Lung (tissue), 12 donors: ENCODE data around the gene RSPH9. TPM values are rescaled to one million over a fixed set of nuclear protein-coding genes. Genes with fewer than 3 reads are reported as not detected.

ENCODE experiments used
- ATAC-seq: fragments of 200-7000 bp; cut with Tn5 transposase; one replicate; pipeline ENCODE4 v1.9.1; 2020; ENCODE audit warnings: moderate number of reproducible peaks; ENCODE audit not compliant: insufficient read depth, low FRiP score
- DNase-seq, 3 donors: peaks; one replicate each; pipeline ENCODE4 v3.0.0-alpha.2; 2013 to 2017
- H3K27ac ChIP-seq, 2 donors: one replicate each; pipeline ENCODE4 v1.5.1; 2013; ENCODE audit warnings: mild to moderate bottlenecking in 2 of 2, moderate library complexity in 2 of 2, control low read depth in 1 of 2, inconsistent platforms in 1 of 2, low read depth in 1 of 2, low read length in 1 of 2
- H3K27me3 ChIP-seq, 3 donors: one replicate each; pipeline ENCODE4 v1.5.1; 2013; ENCODE audit warnings: low read length in 2 of 3; ENCODE audit not compliant: control insufficient read depth in 3 of 3, insufficient read depth in 3 of 3
- H3K36me3 ChIP-seq, 4 donors: one replicate each; pipeline ENCODE4 v1.5.1; 2013; ENCODE audit warnings: low read length in 4 of 4, mild to moderate bottlenecking in 1 of 4, moderate library complexity in 1 of 4; ENCODE audit not compliant: control insufficient read depth in 4 of 4, insufficient read depth in 4 of 4
- H3K4me1 ChIP-seq, 5 donors: one replicate each; pipeline ENCODE4 v1.5.1; 2013; ENCODE audit warnings: low read length in 5 of 5, mild to moderate bottlenecking in 2 of 5, moderate library complexity in 1 of 5; ENCODE audit not compliant: control insufficient read depth in 5 of 5, insufficient read depth in 5 of 5
- H3K4me3 ChIP-seq: one replicate; pipeline ENCODE4 v1.5.1; 2013; ENCODE audit warnings: mild to moderate bottlenecking, control low read depth, moderate library complexity
- H3K9ac ChIP-seq, 2 donors: one replicate each; pipeline ENCODE4 v1.5.1; 2013; ENCODE audit warnings: low read length in 2 of 2, control low read depth in 1 of 2; ENCODE audit not compliant: insufficient read depth in 1 of 2
- H3K9me3 ChIP-seq, 4 donors: one replicate each; pipeline ENCODE4 v1.5.1; 2013; ENCODE audit warnings: low read length in 3 of 4, mild to moderate bottlenecking in 1 of 4, moderate library complexity in 1 of 4; ENCODE audit not compliant: control insufficient read depth in 4 of 4, insufficient read depth in 3 of 4
- CTCF ChIP-seq: IDR thresholded peaks from 2 replicates; pipeline ENCODE4 v1.5.1; 2012; ENCODE audit warnings: mild to moderate bottlenecking; ENCODE audit errors: control extremely low read depth, extremely low read depth
- WGBS, 2 donors: extraction: QIAGEN DNeasy Blood & Tissue Kit; methylation state at CpG; one replicate each; pipeline ENCODE4 v1.1.7; 2013; 5-methylcytosine and 5-hydroxymethylcytosine counted together
- polyA plus RNA-seq, 2 donors: library from polyadenylated mRNA; stranded (reverse); fragments of 200-250 nt; gene quantifications; one replicate each; pipeline ENCODE4 v1.2.1, GENCODE V29; 2013
- total RNA-seq, 2 donors: library from RNA; depleted of rRNA in 1 of 2; stranded (reverse); fragments of >200 nt in 1 of 2; gene quantifications; one replicate each; pipeline ENCODE4 v1.2.1, GENCODE V29; 2014 to 2021
- donor health status: control.
- donor health status: control.
- donor health status: Bipolar disorder and iron deficiency.
- donor health status: healthy.
- donor health status: DM: yes; HTN: yes; CAD: no.

Gene RSPH9
- total and polyA plus RNA-seq, 4 donors: 1.7 to 6.4 (median 4.6) TPM

DNA sequence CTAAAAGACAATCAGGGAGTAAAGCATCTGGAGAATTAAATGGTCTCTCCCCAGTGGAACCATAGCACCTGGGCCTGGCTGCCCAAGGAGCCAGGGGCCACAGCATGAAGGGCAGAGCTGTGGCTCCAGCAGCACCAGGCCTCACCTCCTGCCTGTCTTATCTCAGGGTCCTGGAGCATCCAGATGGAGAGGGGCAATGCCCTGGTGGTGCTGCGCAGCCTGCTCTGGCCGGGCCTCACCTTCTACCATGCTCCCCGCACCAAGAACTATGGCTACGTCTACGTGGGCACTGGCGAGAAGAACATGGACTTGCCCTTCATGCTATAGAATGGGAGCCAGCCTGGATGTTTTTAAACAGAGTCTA is 25.8 kb downstream of the RSPH9 start:
- H3K27me3 ChIP-seq: no peaks in the 10 kb centered on the region
- H3K36me3 ChIP-seq: peaks cover 9 to 39% (median 24%) of the 10 kb centered on the region in 4 donors
- DNase-seq (no peak), ATAC-seq (no peak)
- 97 to 99% methylated on average over 6 of the region's 6 CpGs for WGBS, 2 donors
- no peak overlapping the region for H3K9ac ChIP-seq
- peaks cover 2 to 80% (median 37%) of the 10 kb centered on the region in 5 donors for H3K4me1 ChIP-seq
- no peaks in the 10 kb centered on the region for H3K9me3 ChIP-seq
- TF ChIP-seq CTCF: no peak
- H3K27ac ChIP-seq: no peak overlapping the region
- no peak overlapping the region for H3K4me3 ChIP-seq

DNA sequence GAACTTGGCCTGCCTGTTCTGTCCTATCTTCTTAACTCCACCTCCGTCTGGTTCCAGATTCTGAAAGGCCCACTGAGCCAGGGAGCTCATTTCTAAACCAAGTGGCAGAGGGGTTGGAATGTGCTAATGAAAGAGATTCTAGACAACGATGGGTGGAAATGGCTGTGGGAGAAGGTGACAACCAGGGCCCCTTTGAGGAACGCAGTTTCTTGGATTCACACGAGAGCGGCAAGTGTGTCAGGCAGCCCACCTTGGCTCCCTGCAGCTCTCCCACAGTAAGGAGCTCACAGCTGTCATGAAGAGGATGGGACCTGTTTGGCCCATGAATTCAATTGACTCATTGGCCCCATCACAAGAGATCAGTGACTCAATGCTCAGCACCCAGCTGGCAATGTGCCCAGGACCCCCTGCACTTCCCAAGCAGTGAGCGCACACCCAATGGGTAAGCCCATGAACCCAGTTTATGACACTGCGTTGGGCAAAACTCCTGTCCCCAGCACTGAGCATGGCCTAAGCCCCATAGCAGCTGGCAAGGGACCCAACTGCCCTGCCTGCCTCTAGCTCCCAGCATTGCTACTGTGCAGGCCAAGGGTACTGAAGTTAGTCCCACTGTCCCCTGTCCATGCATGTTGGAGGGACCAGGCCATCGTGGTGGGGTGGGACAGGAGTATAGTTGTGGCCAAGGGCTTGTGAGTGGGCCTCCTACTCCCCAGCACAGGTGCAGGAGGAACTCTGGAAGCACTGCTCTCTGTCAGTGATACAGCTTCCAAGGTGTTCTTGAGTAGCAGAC is 26.4 kb downstream of the RSPH9 start:
- H3K9me3 ChIP-seq: no peaks in the 10 kb centered on the region
- ATAC-seq (no peak), DNase-seq (no peak)
- H3K4me1 ChIP-seq: peaks cover 2 to 80% (median 37%) of the 10 kb centered on the region in 5 donors
- no peak for TF ChIP-seq CTCF
- H3K27ac ChIP-seq: no peak overlapping the region
- 93 to 96% methylated on average over 8 of the region's 8 CpGs for WGBS, 2 donors
- peaks cover 9 to 40% (median 26%) of the 10 kb centered on the region in 4 donors for H3K36me3 ChIP-seq
- H3K27me3 ChIP-seq: no peaks in the 10 kb centered on the region
- no peak overlapping the region for H3K9ac ChIP-seq
- H3K4me3 ChIP-seq: no peak overlapping the region

- Histone ChIP-seq H3K36me3 (peaks cover 15 to 45% (median 27%) of the 10 kb centered on the region in 4 donors), H3K9me3 (no peaks in the 10 kb centered on the region)
- no peak for TF ChIP-seq CTCF
Observed at GRCh38 chr6:43671801-43672690, 27.2 kb downstream of the RSPH9 start.

More at GRCh38 chr6:43671801-43672690, 27.2 kb downstream of the RSPH9 start:
- peaks cover 2 to 78% (median 37%) of the 10 kb centered on the region in 5 donors for H3K4me1 ChIP-seq
- 84 to 85% methylated on average over 16 of the region's 16 CpGs for WGBS, 2 donors
- H3K27me3 ChIP-seq: no peaks in the 10 kb centered on the region
- H3K9ac ChIP-seq: no peak overlapping the region
- no peak overlapping the region for H3K4me3 ChIP-seq
- ATAC-seq (no peak), DNase-seq (peak; percentile 55 to 84 (median 80))
- peak overlapping the region in 1 of 2 donors; percentile 6 for H3K27ac ChIP-seq
